K562 (cell line): ENCODE results near the gene ENPP6. TPM values are rescaled to one million over a fixed set of nuclear protein-coding genes. Genes with fewer than 3 reads are reported as not detected.

Experiments
- ELF1 ChIP-seq: fragments of 200-800 bp; sonication (Bioruptor generic); IDR thresholded peaks from 2 replicates; pipeline ENCODE4 v1.6.1; 2016; ENCODE audit warnings: missing genetic modification characterization, missing compliant biosample characterization
- ETV1 ChIP-seq: fragments of 450-650 bp; conservative IDR thresholded peaks from 2 replicates; pipeline ENCODE4 v1.6.1; 2016; ENCODE audit warnings: missing genetic modification characterization, control low read depth, low read depth, missing compliant biosample characterization
- ETV6 ChIP-seq, 3 experiments: fragments of 150-350 bp in 1 of 3; sonication (generic) in 1 of 3; formaldehyde crosslinking in 1 of 3; IDR thresholded peaks; 2 replicates each; pipeline versions ENCODE4 v1.6.1 to v1.8.0; 2014 to 2022; ENCODE audit warnings: borderline replicate concordance in 2 of 3, low read depth in 2 of 3, antibody characterized with exemption in 1 of 3, low read length in 1 of 3, mild to moderate bottlenecking in 1 of 3, missing genetic modification reagents in 1 of 3
- FOXM1 ChIP-seq, 2 experiments: fragments of 450-650 bp in 1 of 2; sonication (generic) in 1 of 2; formaldehyde crosslinking in 1 of 2; IDR thresholded peaks; 2 replicates each; pipeline versions ENCODE4 v1.6.1 to v1.9.0; 2017 to 2022; ENCODE audit warnings: low read depth in 2 of 2, mild to moderate bottlenecking in 2 of 2, missing genetic modification reagents in 1 of 2, moderate library complexity in 1 of 2
- HBP1 ChIP-seq: fragments of 450-650 bp; formaldehyde crosslinking; IDR thresholded peaks from 2 replicates; pipeline ENCODE4 v1.4.0; 2022; ENCODE audit warnings: missing genetic modification characterization
- HCFC1 ChIP-seq: IDR thresholded peaks from 2 replicates; pipeline ENCODE4 v1.6.1; 2012; ENCODE audit warnings: low read depth, low read length, improper control_type of control experiment
- HDAC3 ChIP-seq: fragments of 450-650 bp; IDR thresholded peaks from 2 replicates; pipeline ENCODE4 v1.6.1; 2018; ENCODE audit warnings: borderline replicate concordance, mild to moderate bottlenecking, moderate library complexity; ENCODE audit not compliant: partially characterized antibody
- LCOR ChIP-seq: sonication (generic); formaldehyde crosslinking; IDR thresholded peaks from 2 replicates; pipeline ENCODE4 v1.8.0; 2022; ENCODE audit warnings: mild to moderate bottlenecking, missing genetic modification reagents
- NFE2L1 ChIP-seq: fragments of 450-650 bp; IDR thresholded peaks from 2 replicates; pipeline ENCODE4 v1.6.1; 2016; ENCODE audit warnings: missing genetic modification characterization, low read depth, mild to moderate bottlenecking, missing compliant biosample characterization, moderate library complexity, borderline replicate concordance
- XRCC3 ChIP-seq: fragments of 450-650 bp; IDR thresholded peaks from 2 replicates; pipeline ENCODE4 v1.6.1; 2017; ENCODE audit warnings: mild to moderate bottlenecking, moderate library complexity
- ZZZ3 ChIP-seq: fragments of 450-650 bp; IDR thresholded peaks from 2 replicates; pipeline ENCODE4 v1.6.1; 2016; ENCODE audit warnings: antibody characterized with exemption, mild to moderate bottlenecking, moderate library complexity
- polyA plus RNA-seq, 8 experiments: library from polyadenylated mRNA; depleted of rRNA in 4 of 8; stranded (reverse) in 5 of 8; unstranded in 3 of 8; fragments of >200 nt; fragmentation: Nextera tagmentation in 2 of 8; fragmentation: Illumina TruSeq in 1 of 8; extraction: Ambion mirVana in 2 of 8; extraction: Trizol in 1 of 8; gene quantifications; 2 replicates each; pipeline versions ENCODE4 v1.2.1 to v1.2.3, GENCODE V29; 2011 to 2014; ENCODE audit warnings: inconsistent platforms in 1 of 8, missing spikeins in 1 of 8
- total RNA-seq, 7 experiments: library from RNA; depleted of rRNA in 6 of 7; stranded (reverse); fragments of >200 nt in 6 of 7; fragmentation: Illumina TruSeq in 2 of 7; extraction: Trizol in 2 of 7; gene quantifications; 2 replicates each; pipeline versions ENCODE4 v1.2.1 to v1.2.3, GENCODE V29; 2011 to 2021; ENCODE audit warnings: low replicate concordance in 1 of 7
- TF ChIP-seq, protein P1 (sequence below): IDR thresholded peaks from 2 replicates; pipeline ENCODE4 v1.6.1; 2011; ENCODE audit warnings: borderline replicate concordance, low read depth, mild to moderate bottlenecking, moderate library complexity, low read length; ENCODE audit not compliant: insufficient read depth, poor library complexity, severe bottlenecking
- TF ChIP-seq, protein P2 (sequence below): fragments of 450-650 bp; formaldehyde crosslinking; IDR thresholded peaks from 2 replicates; pipeline ENCODE4 v1.4.0; 2020; ENCODE audit warnings: mild to moderate bottlenecking, mixed read lengths
- TF ChIP-seq, protein P3 (sequence below), 2 experiments: fragments of 150-350 bp in 1 of 2; IDR thresholded peaks; 2 replicates each; pipeline ENCODE4 v1.6.1; 2012 to 2016; ENCODE audit warnings: low read depth in 2 of 2, low read length in 2 of 2, mild to moderate bottlenecking in 1 of 2, moderate library complexity in 1 of 2

The ENPP6 gene
- total and polyA plus RNA-seq, 9 of the 15 experiments (the other 6 are each of a cell fraction or from before 2014, with no cell fraction given), result 0.29 TPM; not detected in 8

- TF ChIP-seq, protein P1, sequence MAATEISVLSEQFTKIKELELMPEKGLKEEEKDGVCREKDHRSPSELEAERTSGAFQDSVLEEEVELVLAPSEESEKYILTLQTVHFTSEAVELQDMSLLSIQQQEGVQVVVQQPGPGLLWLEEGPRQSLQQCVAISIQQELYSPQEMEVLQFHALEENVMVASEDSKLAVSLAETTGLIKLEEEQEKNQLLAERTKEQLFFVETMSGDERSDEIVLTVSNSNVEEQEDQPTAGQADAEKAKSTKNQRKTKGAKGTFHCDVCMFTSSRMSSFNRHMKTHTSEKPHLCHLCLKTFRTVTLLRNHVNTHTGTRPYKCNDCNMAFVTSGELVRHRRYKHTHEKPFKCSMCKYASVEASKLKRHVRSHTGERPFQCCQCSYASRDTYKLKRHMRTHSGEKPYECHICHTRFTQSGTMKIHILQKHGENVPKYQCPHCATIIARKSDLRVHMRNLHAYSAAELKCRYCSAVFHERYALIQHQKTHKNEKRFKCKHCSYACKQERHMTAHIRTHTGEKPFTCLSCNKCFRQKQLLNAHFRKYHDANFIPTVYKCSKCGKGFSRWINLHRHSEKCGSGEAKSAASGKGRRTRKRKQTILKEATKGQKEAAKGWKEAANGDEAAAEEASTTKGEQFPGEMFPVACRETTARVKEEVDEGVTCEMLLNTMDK, result peak; percentile 76
- TF ChIP-seq ZZZ3 (no peak), LCOR (CRISPR knock-in tag) (no peak), HCFC1 (peak; percentile 44; the same call in 1 of the 2 replicates), FOXM1 (IDR thresholded peaks at IDR 0.05; ENCODE audit: low read depth) (no peak), FOXM1 (CRISPR knock-in tag; IDR thresholded peaks at IDR 0.05; ENCODE audit: low read depth) (no peak), NFE2L1 (tag) (no peak), XRCC3 (no peak), ELF1 (tag) (peak; percentile 57), HBP1 (CRISPR knock-in tag) (no peak), ETV1 (peak; percentile 50), ETV6 (IDR thresholded peaks at IDR 0.05; ENCODE audit: borderline replicate concordance in 1 of 2, low read depth in 2 of 2, low read length in 1 of 2) (no peak), ETV6 (CRISPR knock-in tag; IDR thresholded peaks at IDR 0.05; ENCODE audit: borderline replicate concordance) (no peak), HDAC3 (no peak)
- TF ChIP-seq, protein P2, sequence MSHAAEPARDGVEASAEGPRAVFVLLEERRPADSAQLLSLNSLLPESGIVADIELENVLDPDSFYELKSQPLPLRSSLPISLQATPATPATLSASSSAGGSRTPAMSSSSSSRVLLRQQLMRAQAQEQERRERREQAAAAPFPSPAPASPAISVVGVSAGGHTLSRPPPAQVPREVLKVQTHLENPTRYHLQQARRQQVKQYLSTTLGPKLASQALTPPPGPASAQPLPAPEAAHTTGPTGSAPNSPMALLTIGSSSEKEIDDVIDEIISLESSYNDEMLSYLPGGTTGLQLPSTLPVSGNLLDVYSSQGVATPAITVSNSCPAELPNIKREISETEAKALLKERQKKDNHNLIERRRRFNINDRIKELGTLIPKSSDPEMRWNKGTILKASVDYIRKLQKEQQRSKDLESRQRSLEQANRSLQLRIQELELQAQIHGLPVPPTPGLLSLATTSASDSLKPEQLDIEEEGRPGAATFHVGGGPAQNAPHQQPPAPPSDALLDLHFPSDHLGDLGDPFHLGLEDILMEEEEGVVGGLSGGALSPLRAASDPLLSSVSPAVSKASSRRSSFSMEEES, result no peak
- TF ChIP-seq, protein P3, sequence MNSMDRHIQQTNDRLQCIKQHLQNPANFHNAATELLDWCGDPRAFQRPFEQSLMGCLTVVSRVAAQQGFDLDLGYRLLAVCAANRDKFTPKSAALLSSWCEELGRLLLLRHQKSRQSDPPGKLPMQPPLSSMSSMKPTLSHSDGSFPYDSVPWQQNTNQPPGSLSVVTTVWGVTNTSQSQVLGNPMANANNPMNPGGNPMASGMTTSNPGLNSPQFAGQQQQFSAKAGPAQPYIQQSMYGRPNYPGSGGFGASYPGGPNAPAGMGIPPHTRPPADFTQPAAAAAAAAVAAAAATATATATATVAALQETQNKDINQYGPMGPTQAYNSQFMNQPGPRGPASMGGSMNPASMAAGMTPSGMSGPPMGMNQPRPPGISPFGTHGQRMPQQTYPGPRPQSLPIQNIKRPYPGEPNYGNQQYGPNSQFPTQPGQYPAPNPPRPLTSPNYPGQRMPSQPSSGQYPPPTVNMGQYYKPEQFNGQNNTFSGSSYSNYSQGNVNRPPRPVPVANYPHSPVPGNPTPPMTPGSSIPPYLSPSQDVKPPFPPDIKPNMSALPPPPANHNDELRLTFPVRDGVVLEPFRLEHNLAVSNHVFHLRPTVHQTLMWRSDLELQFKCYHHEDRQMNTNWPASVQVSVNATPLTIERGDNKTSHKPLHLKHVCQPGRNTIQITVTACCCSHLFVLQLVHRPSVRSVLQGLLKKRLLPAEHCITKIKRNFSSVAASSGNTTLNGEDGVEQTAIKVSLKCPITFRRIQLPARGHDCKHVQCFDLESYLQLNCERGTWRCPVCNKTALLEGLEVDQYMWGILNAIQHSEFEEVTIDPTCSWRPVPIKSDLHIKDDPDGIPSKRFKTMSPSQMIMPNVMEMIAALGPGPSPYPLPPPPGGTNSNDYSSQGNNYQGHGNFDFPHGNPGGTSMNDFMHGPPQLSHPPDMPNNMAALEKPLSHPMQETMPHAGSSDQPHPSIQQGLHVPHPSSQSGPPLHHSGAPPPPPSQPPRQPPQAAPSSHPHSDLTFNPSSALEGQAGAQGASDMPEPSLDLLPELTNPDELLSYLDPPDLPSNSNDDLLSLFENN (IDR thresholded peaks at IDR 0.05; ENCODE audit: low read depth in 2 of 2, low read length in 2 of 2), result no peak
Observed at GRCh38 chr4:184097241-184097605, 120.5 kb downstream of the ENPP6 start (continued).
